ENCODE data around the gene MEGF8.

The MEGF8 gene

DNA sequence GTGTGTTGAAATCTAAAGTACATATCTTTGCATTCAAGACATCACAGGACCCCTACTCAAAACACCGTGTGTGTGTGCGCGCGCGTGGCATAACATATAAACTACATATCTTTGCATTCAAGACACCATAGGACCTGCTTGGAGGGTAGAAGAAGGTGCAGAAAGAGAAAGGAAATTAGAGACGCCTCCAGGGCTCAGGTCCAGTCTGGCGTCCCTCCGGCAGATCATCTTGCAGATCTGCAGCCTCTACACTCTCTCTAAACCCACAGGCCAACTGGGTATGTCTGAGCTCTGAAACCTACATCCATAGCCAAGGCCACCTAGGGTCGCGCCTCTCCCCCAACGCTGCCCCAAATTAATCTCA, 22.4 kb upstream of the MEGF8 start:
- no peak for DNase-seq (ENCODE audit: extremely low read depth in 1 of 2, low read depth in 1 of 2)

DNA sequence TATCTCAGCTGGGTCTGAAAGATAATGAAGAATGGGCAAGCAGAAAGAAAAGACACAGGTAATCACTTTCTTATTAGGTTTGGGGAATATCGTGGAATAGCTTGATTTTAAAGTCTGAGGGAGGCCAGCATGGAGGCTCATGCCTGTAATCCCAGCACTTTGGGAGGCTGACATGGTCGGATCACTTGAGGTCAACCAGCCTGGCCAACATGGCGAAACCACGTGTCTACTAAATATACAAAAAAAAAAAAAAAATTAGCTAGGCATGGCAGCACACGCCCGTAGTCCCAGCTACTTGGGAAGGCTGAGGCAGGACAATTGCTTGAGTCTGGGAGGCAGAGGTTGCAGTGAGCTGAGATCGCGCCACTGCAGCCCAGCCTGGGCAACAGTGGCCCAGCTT, 21.6 kb upstream of the MEGF8 start:
- no peak for DNase-seq (ENCODE audit: extremely low read depth in 1 of 2, low read depth in 1 of 2)

DNA sequence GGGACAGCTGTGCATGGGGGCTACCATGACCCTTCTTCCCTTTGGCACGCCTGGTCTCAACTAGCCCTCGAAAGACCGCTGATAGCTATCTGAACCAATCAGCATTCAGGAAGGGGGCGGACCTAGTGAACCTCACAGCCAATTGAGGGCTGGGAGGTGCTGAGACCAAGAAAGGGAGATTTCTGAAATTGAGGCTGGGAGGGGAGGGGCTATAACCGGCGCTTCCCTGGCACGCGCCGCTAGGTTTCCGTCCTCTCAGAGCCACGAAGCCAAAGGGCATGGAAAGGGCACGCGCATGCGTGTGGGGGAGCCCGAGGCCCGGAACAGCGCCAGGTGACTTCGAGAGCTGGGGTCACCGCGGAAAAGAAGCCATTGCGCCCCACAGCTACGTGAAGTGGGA, 18.8 kb upstream of the MEGF8 start:
- no peak for DNase-seq (ENCODE audit: extremely low read depth in 1 of 2, low read depth in 1 of 2)

DNA sequence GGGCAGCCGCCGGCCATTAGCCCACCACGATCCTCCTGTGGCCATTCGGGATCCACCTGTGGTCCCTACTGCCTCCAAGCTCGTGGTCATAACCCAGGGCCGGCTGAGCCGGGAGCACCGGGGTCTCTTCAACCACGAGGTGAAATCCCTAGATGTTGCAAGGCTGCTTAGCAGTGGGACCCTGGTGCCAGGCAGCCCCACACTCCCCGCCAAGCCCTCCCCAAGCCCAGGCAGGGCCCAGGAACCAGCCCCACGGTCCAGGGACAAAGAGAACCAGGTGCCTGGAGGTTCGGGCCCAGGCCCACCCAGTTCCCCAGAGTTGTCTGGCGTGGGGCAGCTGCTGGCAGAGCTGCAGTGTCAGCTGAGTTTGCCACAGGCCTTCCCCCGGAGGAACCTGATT, 15.7 kb upstream of the MEGF8 start:
- DNase-seq (ENCODE audit: extremely low read depth in 1 of 2, low read depth in 1 of 2) = no peak

DNA sequence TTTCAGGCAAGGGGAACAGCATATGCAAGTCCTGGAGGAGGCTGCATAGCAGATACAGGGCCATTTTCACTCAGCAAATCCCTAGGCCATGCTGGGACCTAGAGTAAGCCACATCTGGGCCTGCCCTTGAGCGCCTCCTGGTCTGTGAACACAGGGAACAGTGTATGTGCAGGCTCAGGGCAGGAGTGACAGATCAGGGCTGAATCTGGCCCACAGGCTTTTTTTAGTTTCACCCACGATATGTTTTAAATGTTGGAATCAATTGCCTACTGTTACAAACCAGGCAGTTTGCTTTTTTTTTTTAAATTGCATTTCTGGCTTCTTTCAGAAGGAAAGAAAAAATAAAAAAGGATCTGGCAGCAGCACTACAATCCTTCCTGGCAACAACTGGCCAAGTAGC, 13.8 kb upstream of the MEGF8 start:
- no peak for DNase-seq (ENCODE audit: extremely low read depth in 1 of 2, low read depth in 1 of 2)

DNA sequence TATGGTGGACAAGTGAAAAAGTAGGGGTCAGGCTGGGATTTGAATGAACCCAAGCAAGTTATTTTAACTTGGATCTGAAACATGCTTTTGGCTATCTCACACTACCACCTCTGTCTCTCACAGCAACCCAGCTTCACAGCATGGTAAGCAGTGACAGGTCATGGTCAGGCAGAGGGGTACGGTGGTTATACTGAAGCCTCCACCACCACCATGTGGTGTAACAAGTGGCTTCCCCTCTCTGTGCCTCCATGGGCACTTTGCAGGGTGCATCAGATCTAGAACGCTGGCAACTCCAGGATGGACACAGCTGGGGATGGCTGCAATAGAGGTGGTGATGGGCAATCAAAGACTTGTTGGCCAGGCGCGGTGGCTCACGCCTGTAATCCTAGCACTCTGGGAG, 13.1 kb upstream of the MEGF8 start:
- DNase-seq (ENCODE audit: extremely low read depth in 1 of 2, low read depth in 1 of 2) = no peak

DNA sequence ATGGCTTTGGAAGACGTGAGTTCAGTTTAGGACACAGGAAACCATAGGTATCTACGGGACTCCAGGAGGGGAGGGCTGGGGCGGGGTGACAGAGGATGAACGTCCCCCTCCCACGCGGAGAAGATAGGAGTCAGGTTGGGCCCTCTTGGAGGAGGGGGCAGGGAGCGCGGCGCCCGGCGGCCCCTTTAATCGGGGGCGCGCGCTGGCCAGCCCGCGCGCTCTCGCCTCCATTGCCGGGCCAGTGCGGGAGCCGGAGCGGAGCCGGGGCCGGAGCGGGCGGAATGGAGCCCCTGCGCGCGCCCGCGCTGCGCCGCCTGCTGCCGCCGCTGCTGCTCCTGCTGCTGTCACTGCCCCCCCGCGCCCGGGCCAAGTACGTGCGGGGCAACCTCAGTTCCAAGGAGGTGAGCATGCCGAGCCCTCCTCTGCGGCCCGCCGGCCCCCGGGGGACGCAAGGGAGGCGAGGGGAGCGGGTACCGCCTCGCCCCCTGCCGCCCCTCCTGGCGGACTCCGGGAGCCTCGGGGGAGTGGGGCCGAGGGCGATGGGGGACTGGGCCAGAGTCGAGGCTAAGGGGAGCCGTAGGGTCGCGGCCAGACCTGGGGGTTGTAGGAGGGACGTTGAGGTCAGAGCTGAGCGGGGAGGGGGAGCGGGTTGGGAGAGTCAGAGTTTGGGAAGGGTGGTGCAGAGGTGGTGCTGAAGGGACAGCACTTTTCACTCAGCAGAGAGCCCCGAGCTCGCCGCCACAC, 12.2 kb upstream of the MEGF8 start, which contains the start of gene TMEM145:
Gene TMEM145, plus strand, starts transcription at position 214 of the 744 bp plus-strand sequence. Its CDS starts 68 bp downstream, at position 282.
- no peak for DNase-seq (ENCODE audit: extremely low read depth in 1 of 2, low read depth in 1 of 2)

DNA sequence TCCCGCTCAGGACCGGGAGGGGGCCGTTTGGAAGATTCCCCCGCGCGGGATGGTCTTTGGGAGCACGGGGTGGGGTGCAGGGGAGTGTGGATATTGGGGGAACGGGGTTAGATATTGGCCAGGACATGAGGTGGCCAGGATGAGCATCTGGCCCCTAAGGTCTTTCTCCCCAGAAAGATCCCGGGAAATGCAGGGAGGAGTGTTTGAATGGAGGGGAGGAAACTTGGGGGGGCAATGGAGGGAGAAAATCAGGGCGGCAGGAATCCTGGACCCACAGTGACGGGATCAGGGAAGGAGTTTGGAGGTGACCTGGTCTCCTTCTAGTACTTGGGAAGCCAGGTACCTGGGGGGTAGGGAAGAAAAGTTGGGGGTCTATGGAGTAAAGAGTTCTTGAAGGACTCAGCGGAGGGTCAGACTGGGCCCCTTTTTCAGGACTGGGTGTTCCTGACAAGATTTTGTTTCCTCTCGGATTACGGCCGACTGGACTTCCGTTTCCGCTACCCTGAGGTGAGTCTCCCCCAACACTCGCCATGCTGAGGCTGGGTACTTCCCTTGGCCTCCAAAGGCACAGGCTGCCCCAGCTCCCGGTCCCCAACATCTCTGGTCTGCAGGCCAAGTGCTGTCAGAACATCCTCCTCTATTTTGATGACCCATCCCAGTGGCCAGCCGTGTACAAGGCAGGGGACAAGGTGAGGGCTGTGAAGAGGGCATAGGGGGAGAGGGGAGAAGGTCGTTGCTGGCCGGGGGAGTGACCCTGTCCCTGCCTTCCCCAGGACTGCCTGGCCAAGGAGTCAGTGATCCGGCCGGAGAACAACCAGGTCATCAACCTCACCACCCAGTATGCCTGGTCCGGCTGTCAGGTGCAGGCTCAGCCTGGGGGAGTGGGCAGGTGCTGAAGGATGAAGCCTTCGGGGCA, 11.3 kb upstream of the MEGF8 start:
- DNase-seq (ENCODE audit: extremely low read depth in 1 of 2, low read depth in 1 of 2) = no peak

DNA sequence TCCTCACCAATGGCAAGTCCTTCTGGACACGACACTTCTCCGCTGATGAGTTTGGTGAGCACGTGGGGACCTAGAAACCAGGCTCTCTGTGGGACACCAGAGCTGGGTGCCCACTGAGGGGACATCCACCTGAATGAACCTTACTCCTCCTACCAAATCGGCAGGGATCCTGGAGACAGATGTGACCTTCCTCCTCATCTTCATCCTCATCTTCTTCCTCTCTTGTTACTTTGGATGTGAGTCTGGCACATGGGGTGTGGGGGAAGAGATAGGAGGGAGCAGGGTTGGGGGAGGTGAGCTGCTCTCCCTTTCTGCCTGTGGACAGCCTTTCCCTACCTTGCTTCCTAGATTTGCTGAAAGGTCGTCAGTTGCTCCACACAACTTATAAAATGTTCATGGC, 10.4 kb upstream of the MEGF8 start:
- no peak for DNase-seq (ENCODE audit: extremely low read depth in 1 of 2, low read depth in 1 of 2)

DNA sequence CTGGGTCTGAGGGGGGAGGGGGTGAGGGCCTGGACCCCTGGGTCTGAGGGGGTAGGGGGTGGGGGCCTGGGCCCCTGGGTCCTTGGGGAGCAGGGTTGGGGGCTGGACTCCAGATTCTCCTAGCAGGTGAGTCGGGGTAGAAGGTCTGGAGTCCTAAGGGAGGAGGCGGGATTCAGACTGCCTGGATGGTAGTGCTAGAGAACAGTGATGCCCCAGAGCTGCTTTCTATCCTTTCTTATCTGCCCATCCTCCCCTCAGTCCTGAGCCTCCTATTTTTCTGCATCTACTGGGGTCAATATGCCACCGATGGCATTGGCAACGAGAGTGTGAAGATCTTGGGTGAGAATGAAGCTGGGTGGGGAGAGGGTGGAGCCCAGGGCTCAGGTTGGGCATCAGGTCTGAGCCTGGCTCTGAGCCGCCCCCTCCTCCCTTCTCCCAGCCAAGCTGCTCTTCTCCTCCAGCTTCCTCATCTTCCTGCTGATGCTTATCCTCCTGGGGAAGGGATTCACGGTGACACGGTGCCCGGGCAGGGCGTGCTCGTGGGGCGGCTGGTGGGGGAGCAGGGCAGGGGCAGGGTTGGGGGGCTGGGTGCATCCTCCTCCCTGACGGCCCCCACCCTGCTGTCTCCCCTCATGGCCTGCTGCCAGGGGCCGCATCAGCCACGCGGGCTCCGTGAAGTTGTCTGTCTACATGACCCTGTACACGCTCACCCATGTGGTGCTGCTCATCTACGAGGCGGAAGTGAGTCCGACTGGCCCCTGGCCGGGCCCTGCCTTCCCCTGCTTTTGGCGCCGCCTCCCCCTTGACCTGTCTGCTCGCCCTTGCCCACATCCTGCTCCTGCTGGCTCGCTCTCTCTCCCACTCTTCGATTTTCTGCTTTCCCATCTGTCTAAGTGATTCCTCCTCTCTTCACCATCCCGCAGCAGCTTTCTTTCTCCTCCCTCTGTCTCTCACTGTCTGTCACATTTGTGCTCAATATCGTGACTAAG, 8.9 kb upstream of the MEGF8 start:
- no peak for DNase-seq (ENCODE audit: extremely low read depth in 1 of 2, low read depth in 1 of 2)

DNA sequence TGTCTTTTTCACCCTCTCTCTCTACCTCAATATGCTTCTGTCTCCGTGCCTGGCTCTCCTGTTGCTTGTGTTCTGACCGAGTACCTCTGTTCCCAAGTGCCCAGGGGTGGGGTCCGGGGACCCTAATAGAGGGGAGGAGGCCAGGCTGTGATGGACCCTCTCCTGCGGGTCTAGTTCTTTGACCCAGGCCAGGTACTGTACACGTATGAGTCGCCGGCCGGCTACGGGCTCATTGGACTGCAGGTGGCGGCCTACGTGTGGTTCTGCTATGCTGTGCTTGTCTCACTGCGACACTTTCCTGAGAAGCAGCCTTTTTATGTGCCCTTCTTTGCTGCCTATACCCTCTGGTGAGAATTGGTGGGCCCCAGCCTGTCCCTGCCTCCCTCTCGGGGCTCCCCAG, 7.9 kb upstream of the MEGF8 start:
- no peak for DNase-seq (ENCODE audit: extremely low read depth in 1 of 2, low read depth in 1 of 2)

DNA sequence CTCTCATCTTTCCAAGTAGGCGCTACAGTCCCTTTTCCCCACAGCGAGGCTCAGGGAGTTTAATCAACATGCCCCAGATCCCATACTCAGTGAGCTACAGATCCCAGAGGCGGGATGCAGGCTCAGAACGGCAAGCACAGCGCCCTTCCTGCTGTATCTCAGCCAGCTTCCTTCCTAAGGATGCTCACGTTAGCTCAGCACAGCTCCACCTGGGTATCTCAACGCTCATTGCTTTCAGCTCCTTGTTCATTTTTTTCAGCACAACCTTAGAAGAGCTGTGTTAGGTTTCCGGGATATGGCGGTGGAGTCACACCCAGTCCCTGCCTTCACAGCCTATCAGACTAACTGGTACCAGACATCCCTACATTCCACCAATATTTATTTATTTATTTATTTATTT, 3.1 kb upstream of the MEGF8 start:
- no peak for DNase-seq (ENCODE audit: extremely low read depth in 1 of 2, low read depth in 1 of 2)

DNA sequence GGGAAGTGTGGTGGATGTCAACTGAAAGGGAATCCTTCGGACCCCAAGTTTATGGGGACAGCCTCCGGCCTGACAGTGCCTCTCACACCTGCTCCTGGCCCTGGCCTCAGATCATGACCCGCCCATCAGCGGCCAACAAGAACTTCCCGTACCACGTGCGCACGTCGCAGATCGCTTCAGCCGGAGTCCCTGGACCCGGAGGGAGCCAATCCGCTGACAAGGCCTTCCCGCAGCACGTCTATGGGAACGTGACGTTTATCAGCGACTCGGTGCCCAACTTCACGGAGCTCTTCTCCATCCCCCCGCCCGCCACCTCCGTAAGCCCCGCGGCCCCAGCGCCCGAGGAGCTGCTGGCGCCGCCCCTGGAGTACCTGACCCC, 2.0 kb upstream of the MEGF8 start:
- DNase-seq (ENCODE audit: extremely low read depth in 1 of 2, low read depth in 1 of 2) = no peak

DNA sequence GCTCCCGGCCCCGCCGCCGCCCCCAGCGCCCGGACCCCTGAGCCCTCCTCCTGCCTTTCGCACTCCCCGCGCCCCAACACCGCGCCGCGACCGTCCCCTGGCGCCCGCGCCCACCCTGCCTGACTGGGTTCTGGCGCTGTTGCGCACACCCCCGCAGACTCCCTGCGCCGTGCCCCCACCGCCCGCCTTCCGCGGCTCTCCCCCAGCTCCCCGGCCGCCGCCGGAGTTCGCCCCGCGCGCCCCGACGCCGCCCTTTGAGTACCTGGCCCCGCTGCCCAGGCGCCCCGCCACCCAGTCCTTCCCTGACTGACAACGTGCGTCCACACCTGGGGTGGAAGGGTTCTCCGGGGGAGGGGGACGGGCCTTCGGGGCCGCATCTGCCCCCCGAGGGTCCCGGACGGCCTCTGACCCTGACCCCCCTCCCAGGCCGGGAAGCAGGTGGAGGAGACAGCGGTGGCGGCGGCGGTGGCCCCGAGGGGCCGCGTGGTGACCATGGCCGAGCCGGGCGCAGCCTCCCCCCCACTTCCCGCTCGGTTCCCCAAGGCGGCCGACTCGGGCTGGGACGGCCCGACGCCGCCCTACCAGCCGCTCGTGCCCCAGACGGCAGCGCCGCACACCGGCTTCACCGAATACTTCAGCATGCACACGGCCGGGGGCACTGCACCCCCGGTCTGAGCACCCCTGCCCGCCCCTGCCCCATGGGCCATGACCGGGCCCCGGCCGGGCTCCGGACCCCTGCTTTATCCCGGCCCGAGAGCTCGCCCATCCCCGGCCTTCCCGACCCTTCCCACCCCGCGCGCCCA, 1.4 kb upstream of the MEGF8 start:
- no peak for DNase-seq (ENCODE audit: extremely low read depth in 1 of 2, low read depth in 1 of 2)

DNA sequence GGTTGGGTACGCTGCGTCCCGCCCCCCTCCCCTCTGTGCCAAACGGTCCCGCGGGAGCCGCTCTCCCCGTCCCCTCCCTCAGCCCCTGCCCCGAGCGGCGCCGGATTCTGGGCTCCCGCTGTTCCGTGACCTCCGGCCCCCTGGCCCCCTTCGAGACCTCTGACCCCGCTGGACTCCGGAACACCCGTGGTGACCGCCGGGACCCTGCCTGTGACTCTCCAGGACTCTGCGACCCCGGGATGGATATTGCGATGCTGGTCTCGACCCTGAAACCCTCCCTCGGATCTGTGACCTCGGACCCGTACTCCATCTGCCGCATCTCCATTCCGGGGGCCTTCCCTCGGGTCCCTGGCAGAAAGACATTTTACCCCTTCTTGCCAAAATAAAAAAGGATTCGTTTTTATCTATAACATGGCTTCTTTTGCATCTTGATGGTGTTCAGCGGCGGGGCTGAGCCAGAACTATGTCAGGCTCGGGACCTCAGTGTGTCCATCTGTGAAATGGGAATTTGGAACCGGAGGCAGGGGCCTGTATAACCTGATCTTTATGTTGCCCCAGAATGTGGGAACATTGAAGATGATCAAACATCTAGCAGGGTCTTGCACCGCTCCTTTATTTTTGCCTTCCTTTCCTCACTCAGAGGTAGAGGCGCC, 654 bp upstream of the MEGF8 start:
- no peak for DNase-seq (ENCODE audit: extremely low read depth in 1 of 2, low read depth in 1 of 2)

DNA sequence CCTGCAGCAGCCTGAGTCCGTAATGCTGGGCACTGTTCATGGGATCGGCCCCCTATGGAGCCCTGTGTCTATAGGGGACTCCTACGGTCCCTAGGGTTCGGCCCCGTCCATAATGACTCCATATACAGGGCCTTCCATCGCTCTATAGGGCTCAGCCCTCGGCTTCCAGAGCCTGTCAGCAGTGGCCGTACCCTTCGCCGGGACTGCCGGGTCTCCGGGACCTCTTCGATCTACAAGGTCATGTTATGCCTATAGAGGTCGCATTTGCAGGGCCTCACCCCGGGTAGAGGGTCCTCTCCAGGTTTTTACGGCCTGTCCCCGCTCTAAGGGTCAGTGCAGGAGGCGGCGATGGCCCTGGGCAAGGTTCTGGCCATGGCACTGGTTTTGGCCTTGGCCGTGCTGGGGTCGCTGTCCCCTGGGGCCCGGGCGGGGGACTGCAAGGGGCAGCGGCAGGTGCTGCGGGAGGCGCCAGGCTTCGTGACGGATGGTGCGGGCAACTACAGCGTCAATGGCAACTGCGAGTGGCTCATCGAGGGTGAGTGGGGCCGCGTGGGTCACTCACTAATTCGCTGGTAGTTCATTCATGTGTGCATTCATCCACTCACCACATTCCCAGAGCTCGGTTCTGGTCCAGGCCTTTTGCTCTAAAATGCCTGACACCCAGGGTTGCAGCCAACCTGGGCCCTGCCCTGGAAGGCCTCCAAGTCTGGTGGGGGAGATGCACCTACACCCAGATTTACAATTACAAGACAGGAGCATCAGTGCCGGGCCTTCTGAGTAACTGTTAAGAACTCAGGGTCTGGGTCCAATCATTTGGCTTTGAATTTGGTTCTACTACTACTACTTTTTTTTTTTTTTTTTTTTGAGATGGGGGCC, 699 bp downstream of the MEGF8 start:
- DNase-seq (ENCODE audit: extremely low read depth in 1 of 2, low read depth in 1 of 2) = no peak

DNA sequence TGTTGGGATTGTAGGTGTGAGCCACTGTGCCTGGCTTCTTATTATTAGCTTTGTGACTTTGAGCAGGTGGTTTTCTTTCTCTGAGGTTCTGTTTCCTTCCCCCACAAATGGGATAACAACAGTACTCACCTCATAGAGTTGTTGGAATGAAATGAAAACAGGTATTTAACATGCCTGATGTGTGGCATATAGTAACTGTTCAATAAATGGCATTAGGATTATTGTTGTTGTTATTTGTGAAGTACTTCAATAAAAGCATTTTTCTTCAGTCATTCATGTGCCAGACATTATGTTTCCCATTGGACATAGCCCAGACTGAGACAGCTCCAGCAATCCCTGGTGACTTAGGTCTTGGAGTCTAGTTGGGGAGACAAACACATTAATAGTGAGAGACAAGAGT, 1.5 kb downstream of the MEGF8 start:
- DNase-seq (ENCODE audit: extremely low read depth in 1 of 2, low read depth in 1 of 2) = no peak

DNA sequence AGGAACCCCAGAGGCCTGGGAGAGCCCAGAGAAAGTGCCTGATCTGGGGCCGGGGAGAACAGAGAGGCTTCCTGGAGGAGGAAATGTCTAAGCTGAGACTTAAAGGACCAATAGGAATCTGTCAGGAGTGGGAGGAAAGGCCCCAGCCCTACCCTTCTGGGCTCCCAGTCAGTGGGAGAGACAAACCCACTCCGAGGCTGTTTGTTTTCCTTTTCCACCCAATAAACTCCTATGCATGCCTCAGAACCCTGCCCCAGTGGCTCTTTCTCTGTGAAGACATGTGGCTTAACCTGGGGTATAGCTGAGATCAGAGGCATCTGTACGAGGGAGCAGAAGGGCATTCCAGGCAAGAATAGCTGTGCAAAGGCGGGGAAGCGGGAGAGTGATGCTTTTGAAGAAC, 1.9 kb downstream of the MEGF8 start:
- no peak for DNase-seq (ENCODE audit: extremely low read depth in 1 of 2, low read depth in 1 of 2)

DNA sequence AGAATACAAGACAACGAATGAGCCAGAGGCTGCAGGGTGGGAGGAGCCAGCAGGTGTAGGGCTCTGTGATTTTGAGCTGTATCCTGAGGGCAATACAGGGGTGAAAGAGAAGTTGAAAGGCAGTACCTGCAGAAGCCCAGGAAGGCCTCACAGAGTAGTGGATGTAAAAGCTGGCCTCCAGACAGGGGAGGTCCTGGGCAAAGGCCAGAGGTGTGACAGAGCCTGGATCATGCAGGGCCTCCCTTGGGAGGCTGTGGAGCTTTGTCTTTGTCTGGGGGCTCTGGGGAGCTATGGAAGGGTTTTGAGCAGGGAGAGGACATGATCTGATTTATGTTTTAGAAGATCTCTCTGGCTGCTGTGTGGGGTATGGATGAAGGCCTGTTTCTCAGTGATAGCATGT, 2.7 kb downstream of the MEGF8 start:
- DNase-seq (ENCODE audit: extremely low read depth in 1 of 2, low read depth in 1 of 2) = no peak

Data from activated CD8-positive, alpha-beta memory T cell treated with anti-CD3 and anti-CD28 coated beads for 1 hour (primary cell).